HEK293T (cell line): ENCODE measurements around the gene OR2J3.

Experiments used
- FOXK2 ChIP-seq: fragments of 450-650 bp; IDR thresholded peaks from 2 replicates; pipeline ENCODE4 v1.6.1; 2016; ENCODE audit warnings: mild to moderate bottlenecking
- HDGF ChIP-seq: fragments of 450-650 bp; IDR thresholded peaks from 2 replicates; pipeline ENCODE4 v1.6.1; 2017; ENCODE audit warnings: antibody characterized with exemption, borderline replicate concordance
- NFRKB ChIP-seq: fragments of 450-650 bp; IDR thresholded peaks from 2 replicates; pipeline ENCODE4 v1.6.1; 2016; ENCODE audit warnings: mild to moderate bottlenecking, moderate library complexity
- SUZ12 ChIP-seq: fragments of 450-650 bp; IDR thresholded peaks from 2 replicates; pipeline ENCODE4 v1.6.1; 2016; ENCODE audit warnings: mild to moderate bottlenecking
- ZNF384 ChIP-seq: fragments of 450-650 bp; IDR thresholded peaks from 2 replicates; pipeline ENCODE4 v1.6.1; 2016

DNA sequence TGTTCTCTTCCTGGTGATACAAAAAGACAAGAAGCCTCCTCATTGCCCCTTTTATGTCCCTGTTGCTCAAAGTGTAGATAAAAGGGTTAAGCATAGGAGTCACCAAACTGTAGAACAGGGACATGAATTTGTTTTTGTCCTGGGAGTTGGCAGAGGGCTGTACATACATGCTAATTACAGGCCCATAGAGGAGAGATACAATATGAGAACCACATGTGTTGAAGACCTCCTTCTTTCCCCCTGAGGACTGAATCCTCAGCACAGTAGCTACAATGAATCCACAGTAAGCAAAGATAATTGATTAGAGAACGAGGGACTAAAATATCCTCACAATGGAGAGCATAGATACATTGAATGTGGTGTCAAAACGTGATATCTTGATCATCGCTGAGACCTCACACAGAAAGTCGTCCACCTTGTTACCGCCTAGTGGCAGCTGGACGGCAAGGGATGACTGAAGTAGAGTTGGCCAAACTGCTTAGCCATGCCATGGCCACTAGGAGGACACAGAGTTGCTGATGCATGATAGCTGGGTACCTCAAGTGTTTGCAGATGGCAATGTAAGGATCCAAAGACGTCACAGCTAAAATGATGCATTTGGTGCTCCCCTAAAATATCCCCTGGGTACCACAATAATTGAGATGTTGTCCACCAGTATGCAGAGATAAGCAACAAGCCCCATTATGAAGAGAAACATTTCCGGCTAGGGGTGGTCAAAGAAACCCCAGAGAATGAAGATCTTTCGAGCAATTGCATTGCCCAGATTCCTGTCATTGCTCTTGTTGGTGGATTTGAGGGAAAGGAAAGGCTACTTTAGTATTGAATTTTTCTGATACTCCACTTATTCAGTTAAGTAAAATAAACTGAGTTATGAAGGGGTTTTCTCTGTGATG is 35.8 kb upstream of the OR2J3 start:
- TF ChIP-seq SUZ12 (no peak), NFRKB (no peak), FOXK2 (no peak), ZNF384 (no peak), HDGF (no peak)
